Liver (tissue), 3 donors: ENCODE data around the gene KISS1.

Source experiments
- HNF4A ChIP-seq, 2 donors: conservative IDR thresholded peaks; 2 replicates each; pipeline ENCODE4 v1.6.1; 2016; ENCODE audit warnings: antibody characterized with exemption in 2 of 2, mild to moderate bottlenecking in 2 of 2
- JUND ChIP-seq, 2 donors: IDR thresholded peaks; 2 replicates each; pipeline ENCODE4 v1.6.1; 2016; ENCODE audit warnings: antibody characterized with exemption in 2 of 2
- NR2F2 ChIP-seq: IDR thresholded peaks from 2 replicates; pipeline ENCODE4 v1.6.1; 2016; ENCODE audit warnings: antibody characterized with exemption
- RAD21 ChIP-seq, 2 donors: IDR thresholded peaks; 2 replicates each; pipeline ENCODE4 v1.6.1; 2016; ENCODE audit warnings: antibody characterized with exemption in 2 of 2, mild to moderate bottlenecking in 2 of 2
- TAF1 ChIP-seq: conservative IDR thresholded peaks from 2 replicates; pipeline ENCODE4 v1.6.1; 2016; ENCODE audit warnings: antibody characterized with exemption, mild to moderate bottlenecking
- TF ChIP-seq, protein P1 (sequence below): fragments of 150-350 bp; IDR thresholded peaks from 2 replicates; pipeline ENCODE4 v1.5.1; 2017; ENCODE audit warnings: improper control_type of control experiment, low read depth, low read length; ENCODE audit not compliant: missing input control
- TF ChIP-seq, protein P2 (sequence below): IDR thresholded peaks from 2 replicates; pipeline ENCODE4 v1.6.1; 2016; ENCODE audit warnings: antibody characterized with exemption, mild to moderate bottlenecking
- TF ChIP-seq, protein P3 (sequence below): IDR thresholded peaks from 2 replicates; pipeline ENCODE4 v1.6.1; 2016; ENCODE audit warnings: antibody characterized with exemption
- donor health status: healthy.
- donor health status: healthy.

DNA sequence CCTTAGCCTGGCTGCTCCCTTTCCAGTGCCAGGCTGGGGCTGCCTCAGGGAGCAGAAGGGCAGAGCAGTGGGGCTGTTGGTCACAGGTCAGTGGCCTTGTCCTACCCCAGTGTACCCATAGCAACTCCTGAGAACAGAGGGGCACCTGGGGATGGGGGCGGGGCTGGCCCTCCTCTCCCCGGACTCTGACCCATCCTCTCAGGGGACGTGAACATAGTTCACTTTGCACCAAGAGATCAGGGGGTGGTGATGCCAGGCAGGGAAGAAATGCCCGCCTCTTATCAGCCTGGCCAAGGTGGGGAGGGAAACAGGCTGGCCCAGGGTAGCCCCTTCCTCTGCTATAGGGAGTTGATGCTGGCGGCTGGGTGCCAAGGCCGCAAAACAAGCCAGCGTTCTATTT, 49.3 kb downstream of the KISS1 start:
- TF ChIP-seq, protein P1, sequence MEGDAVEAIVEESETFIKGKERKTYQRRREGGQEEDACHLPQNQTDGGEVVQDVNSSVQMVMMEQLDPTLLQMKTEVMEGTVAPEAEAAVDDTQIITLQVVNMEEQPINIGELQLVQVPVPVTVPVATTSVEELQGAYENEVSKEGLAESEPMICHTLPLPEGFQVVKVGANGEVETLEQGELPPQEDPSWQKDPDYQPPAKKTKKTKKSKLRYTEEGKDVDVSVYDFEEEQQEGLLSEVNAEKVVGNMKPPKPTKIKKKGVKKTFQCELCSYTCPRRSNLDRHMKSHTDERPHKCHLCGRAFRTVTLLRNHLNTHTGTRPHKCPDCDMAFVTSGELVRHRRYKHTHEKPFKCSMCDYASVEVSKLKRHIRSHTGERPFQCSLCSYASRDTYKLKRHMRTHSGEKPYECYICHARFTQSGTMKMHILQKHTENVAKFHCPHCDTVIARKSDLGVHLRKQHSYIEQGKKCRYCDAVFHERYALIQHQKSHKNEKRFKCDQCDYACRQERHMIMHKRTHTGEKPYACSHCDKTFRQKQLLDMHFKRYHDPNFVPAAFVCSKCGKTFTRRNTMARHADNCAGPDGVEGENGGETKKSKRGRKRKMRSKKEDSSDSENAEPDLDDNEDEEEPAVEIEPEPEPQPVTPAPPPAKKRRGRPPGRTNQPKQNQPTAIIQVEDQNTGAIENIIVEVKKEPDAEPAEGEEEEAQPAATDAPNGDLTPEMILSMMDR = no peak
- peak; percentile 99 for TF ChIP-seq HNF4A (conservative IDR thresholded peaks at IDR 0.05)
- TF ChIP-seq TAF1 = no peak
- TF ChIP-seq, protein P2, sequence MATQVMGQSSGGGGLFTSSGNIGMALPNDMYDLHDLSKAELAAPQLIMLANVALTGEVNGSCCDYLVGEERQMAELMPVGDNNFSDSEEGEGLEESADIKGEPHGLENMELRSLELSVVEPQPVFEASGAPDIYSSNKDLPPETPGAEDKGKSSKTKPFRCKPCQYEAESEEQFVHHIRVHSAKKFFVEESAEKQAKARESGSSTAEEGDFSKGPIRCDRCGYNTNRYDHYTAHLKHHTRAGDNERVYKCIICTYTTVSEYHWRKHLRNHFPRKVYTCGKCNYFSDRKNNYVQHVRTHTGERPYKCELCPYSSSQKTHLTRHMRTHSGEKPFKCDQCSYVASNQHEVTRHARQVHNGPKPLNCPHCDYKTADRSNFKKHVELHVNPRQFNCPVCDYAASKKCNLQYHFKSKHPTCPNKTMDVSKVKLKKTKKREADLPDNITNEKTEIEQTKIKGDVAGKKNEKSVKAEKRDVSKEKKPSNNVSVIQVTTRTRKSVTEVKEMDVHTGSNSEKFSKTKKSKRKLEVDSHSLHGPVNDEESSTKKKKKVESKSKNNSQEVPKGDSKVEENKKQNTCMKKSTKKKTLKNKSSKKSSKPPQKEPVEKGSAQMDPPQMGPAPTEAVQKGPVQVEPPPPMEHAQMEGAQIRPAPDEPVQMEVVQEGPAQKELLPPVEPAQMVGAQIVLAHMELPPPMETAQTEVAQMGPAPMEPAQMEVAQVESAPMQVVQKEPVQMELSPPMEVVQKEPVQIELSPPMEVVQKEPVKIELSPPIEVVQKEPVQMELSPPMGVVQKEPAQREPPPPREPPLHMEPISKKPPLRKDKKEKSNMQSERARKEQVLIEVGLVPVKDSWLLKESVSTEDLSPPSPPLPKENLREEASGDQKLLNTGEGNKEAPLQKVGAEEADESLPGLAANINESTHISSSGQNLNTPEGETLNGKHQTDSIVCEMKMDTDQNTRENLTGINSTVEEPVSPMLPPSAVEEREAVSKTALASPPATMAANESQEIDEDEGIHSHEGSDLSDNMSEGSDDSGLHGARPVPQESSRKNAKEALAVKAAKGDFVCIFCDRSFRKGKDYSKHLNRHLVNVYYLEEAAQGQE = peak; percentile 66
- peak in 1 of 2 donors; percentile 90 for TF ChIP-seq JUND (IDR thresholded peaks at IDR 0.05)
- peak; percentile 79 for TF ChIP-seq NR2F2
- TF ChIP-seq, protein P3, sequence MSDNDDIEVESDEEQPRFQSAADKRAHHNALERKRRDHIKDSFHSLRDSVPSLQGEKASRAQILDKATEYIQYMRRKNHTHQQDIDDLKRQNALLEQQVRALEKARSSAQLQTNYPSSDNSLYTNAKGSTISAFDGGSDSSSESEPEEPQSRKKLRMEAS = peak; percentile 81
- peak; percentile 17 to 38 for TF ChIP-seq RAD21 (IDR thresholded peaks at IDR 0.05)
